Stimulated activated naive CD8-positive, alpha-beta T cell treated with anti-CD3 and anti-CD28 coated beads, Interleukin-15, Interleukin-2, amounts not matched to agents 100 U/mL and 50 U/mL, for 24 hours (primary cell): ENCODE data around the gene NECTIN1.

ENCODE experiments used
- ATAC-seq: fragments of 150-1000 bp; cut with Tn5 transposase; one replicate; pipeline ENCODE4 v1.10.0; 2021
- DNase-seq: peaks from one replicate; pipeline ENCODE4 v3.0.0; 2021

NECTIN1 gene

DNA sequence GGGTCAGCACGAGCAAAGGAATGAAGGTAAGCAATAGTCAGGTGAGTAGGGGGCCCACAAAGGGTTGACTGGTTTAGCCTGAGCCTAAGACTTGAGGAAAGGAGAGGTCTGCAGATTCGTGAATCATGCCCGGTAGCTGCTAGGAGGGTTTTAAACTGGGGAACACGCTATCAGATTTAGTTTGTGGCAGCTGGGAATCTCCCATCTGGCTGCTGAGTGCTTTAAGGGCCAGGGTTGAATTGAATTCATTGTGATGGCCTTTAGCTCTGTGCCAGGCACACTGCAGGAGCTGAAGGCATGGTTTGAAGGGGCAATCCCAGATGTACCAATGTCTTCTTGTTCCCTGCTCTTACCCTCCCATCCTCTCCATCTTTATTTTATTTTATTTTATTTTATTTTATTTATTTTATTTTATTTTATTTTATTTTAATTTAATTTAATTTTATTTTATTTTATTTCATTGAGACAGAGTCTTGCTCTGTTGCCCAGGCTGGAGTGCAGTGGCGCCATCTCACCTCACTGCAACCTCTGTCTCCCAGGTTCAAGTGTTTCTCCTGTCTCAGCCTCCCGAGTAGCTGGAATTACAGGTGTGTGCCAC is 1.9 kb upstream of the NECTIN1 start:
- no peak for ATAC-seq
- no peak for DNase-seq

DNA sequence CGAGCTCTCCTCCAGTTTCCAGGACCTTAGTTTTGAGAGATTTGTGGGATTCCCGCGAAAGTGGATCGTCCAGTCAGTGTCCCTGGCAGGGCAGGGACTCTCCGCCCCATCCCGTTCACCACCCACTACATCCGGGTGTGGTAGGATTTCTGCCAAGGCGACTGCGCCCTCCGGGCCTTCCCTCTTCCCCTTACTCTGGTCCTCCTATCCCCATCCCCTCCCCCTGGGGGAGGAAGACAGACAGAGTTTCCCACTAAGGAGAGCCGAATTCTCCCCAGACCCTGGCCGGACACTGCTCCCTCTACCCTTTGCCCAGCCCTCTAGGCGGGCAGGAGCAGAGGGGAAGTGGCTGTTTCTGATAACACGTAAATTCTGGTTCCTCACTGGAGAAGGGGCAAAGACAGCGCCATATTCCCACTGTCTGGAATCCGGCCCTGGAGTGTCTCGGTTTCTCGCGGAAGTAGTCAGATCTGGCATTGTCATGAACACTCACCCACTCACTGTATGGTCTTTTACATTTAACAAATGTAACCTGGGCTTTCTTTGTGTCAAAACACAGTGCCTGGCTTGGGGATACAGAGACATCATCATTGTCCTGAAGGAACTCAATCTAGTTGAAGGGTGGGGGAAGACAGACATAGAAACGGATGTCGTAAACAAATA is 1.1 kb upstream of the NECTIN1 start:
- ATAC-seq: no peak
- peak; percentile 13 for DNase-seq

DNA sequence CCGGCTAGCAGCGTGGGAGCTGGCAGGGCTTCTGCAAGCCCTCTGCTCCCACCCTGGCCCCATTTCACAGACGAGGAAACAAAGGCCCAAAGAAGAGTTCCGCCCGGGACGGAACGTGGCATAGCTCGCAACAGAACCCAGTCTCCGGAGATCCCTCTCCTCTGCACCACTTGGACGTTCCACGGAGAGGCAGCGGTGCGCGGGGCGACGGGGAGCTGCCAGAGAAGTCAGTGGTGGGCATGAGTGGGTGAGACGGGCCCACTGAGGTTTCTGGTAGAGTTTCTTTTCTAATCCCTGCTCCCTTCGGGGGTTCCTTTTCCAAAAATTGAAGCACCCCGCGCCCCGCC is 554 bp upstream of the NECTIN1 start:
- ATAC-seq (peak; percentile 12), DNase-seq (no peak)

DNA sequence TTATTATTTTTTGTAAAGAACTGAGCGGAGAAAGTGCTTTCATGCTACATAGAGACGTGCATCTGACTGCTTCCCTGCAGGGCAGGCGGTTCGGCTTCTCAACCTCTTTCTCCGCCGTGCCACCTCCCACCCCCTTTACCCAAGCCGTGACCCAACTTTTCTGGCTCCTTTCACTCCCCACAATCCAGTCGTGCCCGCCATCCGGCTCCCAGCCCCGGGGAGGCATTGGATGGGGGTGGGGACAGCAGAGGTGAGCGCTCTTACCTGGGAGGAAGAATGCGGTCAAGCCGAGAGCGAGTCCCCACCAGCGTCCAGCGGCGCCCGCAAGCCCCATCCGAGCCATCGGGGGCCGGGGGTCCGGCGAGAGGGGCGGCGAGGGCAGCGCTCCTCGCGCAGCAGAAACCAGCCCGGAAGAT is 781 bp downstream of the NECTIN1 start:
- peak; percentile 14 for DNase-seq
- ATAC-seq: no peak

DNA sequence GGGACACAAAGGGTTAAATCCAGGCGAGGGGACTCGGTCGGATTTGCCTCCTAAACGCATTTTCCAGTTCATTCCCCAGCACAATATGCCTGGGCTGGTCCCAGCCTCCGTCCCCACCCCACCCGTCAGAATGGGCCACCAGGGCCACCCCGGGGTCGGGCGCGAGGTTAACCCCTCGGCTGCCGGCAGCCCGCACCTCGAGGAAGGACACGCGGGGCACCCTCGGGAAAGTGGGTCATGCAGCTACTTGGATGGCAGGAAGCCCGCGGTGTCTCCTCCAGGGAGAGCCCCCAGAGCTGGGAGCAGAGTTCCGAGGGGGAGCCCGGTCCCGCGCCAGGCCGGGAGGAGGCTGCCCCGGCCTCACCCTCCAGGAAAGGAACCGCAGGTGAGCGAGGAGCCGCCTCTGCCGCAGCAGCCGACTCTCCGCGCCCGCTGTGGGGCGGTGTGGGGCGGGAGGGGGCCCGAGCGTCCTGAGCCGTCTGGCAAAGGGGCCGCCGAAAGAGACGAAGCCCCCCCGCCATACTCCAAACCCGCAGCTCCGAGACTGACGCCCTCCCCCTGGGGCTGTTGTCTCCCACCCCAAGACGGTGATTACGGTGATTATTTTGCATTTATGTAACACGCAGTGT is 1.4 kb downstream of the NECTIN1 start:
- no peak for ATAC-seq
- DNase-seq: peak; percentile 17

DNA sequence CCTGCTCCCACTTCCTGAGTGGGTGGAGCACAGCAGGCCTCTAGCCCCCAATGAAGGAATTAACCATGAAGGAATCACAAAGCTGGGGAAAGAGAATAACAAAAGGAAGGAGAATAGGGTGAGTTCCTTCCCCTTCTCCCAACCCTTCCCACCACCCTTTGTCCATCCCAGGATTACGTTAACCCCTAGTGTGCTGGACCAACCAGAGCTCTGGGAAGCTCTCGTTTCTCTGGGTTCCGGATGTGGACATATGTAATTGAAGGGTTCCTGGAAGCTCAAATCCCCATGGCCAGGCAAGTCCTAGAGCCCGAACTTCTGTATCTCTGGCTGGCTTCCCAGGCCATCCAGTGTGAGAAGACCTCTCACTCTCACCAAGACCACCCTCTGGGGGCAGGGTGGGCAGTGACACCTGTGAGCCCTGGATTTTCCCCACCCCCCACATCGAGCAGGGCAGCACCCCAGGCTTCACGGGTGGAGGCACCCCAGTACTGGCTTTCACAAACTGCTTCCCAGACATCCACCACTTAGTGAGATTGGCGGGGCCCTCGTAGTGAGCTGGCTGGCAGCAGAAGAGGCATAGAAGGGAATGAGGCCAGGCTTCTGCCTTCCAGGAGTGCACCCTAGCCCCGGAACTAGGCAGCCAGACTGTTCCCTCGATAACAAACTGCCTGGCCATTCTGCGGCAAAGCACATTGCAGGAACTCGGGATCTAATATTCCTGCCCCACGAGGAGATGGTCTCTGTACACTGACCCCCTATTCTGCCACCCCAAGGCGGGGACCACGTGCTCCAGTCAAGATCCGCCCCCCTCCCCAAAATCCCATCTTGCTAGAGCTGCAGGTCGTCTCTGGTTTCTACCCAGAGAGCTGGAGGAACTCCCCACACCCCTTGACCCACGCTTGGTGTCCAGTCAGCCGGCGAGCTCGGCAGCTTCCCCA is 2.1 kb downstream of the NECTIN1 start:
- no peak for DNase-seq
- no peak for ATAC-seq

DNA sequence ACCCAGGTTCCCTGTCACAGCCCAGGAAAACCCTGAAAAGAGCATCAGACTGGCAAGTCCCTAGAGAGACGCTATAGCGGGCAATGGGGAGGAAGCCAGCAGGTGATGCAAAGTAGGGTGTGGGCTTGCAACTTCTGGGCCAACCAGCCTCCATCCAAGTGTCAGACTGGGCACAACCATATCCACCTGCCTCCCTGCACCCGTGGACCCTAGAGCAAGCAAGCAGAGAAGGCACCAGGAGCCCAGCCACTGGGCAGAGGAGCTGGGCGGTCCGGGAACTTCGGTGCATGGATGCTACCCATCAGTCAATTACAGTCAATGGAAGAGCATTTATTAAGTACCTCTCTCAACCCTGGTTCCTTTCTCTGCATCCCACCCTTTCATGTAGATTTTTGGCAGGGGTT is 2.8 kb downstream of the NECTIN1 start:
- no peak for ATAC-seq
- DNase-seq: no peak

DNA sequence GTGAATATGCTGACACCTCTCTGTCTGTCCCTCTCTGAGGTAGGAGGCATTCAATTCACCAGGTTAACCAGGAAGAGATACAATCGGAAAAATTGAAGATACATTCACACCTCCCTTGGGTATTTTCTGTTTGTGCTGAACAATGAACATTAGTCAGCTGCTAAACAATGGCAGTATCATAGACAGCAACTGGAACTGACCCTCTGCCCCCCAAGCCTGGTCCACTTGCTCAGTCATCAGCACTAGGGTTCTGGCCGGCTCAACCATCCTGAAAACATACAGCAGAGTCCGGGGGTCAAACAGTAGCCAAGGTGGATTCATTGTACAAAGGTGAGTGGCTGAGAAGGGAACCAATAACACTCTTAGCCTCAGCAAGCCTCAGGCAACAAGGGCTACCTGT is 4.0 kb downstream of the NECTIN1 start:
- DNase-seq (no peak), ATAC-seq (no peak)

DNA sequence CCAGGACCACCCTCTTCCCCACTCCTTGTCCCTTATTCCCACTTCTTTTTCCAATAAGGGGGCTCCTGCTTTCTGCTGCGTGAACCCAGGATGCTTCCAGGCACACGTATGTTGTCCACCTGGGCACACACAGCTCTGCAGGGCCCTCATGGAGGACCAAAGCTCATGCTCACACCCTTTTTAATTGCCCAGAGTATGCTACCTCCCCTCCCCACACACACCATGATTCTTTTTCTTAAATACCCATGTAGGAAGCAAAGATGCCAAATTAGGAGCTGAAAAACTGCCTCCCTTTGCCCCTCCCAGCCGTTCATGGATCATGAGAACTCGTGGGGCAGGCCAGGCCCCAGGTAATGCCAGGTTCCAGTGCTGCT is 5.1 kb downstream of the NECTIN1 start:
- no peak for ATAC-seq
- no peak for DNase-seq

DNA sequence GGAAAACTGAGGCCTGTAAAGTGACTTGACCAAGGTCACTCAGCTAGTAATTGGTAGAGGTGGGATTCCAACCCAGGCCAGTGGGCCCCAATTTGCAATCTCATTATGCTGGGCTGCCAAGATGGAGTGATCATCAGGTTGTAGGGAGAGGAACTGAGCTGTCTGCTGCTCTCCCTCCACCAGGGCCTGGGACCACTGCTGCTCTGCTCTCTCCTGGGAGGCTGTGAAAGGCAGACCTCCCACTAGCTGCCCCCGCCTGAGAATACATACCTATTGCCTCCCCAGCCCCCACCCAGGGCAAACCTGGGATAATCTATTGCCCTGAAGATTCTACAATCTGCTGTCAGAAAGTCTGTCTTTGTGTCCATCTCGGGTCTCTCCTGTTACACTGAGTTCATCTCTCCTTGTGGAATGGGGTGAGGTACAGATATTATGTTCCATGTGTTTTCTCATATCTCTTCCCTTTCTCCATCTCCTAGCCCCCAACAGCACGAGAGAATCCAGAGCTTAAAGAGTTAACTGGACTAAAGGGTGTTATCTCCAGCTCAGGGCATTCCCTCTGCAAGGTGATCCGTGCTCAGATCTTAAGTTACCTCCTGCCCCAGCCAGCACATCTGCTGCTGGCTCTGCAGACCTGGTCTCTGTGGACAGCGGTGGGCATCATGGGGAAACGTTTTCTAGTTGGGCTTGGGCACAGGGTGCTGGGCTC is 5.6 kb downstream of the NECTIN1 start:
- no peak for DNase-seq
- ATAC-seq: no peak

DNA sequence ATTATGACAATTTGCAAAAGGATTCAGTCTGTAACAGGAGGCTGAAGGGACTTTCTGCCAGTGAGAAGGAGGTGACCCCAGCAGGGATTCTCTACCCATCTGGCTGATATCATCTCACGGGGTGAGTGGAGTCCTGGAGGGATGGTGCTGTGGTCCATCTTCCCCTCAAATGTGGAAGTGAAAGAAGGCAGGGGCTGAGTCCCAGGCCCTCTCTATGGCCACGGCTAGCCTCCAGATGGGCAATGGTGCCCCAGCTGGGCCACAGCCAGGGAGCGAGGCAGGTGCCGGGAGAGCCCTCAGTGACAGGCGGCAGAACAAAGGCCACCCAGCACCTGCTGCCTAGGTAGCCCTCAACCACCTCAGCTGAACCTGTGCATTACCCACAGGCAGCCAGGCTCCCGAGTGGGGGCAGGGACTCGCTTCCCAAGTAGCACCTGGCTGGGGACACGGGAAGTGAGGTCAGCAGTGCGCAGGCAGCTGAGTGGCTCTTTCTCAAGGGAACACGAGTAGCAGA is 6.7 kb downstream of the NECTIN1 start:
- DNase-seq (no peak), ATAC-seq (no peak)

DNA sequence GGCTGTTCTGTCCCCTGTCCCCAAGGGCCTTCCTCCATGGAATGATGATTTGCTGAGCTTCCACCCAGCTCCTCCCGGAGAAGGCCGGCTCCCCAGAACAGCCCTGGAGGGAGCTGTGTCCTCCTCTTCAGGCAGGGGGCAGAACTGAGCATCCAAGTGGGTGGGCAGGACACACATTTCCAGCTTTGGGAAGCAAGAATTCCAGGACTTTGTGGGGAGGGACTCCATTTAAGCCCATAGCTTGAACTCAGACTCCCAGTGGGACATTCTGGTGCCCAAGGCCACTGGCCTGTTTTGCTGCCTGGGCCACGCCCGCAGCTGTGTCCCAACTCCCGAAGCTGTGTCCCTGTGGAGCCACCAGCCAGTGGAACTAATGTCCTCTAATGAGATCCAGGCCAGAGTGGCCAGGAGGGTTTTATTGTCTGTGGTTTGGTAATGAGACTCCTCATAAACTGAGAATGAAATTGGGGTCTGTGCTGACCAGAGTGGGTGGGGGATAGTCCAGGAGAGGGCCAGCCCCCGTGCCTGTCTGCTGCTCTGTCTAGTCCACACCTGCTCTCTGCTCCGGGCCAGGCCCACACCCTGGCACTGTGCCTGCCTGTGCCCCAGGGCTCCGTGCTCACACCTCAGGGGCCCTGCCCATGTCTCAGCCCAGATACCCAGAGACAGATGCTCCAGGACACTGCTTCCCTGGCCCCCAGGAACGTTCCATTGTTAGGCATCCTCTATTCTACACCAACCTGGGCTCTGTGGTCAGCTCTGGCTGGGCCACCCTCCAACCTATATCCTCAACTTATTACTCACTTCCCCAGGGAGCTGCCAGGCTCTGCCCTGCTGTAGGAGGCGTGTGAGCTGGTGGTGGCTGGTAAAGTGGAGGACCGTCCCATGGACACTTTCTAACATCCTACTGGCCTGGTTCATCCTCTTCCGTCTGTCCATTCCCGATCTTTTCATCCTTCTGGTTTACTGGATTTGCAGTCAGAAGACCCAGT is 7.6 kb downstream of the NECTIN1 start:
- ATAC-seq (no peak), DNase-seq (no peak)

DNA sequence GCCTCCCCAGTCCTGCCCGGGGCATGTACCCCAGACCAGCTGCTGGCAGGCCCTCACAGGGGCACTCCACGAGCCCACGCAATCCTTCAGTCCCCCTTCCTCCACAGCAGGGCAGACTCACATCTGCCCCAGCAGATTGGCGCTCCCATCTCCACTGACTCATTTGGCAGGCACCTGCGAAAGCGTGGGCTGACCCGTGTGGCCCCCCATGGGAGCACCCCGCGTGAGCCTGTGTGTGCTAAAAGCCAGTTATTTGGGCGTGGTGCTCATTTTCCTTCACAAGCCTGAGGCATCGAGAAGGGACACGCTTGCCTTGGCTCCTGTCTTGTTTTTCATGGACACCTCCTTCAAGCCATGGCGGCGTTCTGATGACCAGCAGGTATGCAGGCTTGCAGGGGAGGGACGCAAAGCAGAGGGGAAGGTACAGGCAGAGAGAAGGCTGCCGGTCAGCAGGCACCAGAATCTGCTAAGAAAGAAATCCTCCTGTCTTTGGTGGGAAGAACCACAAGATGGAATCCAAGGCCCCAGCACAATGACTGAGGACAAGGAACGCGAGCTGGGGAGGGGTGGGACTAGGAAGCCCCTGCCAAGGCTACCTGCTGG is 8.6 kb downstream of the NECTIN1 start:
- no peak for DNase-seq
- no peak for ATAC-seq

DNA sequence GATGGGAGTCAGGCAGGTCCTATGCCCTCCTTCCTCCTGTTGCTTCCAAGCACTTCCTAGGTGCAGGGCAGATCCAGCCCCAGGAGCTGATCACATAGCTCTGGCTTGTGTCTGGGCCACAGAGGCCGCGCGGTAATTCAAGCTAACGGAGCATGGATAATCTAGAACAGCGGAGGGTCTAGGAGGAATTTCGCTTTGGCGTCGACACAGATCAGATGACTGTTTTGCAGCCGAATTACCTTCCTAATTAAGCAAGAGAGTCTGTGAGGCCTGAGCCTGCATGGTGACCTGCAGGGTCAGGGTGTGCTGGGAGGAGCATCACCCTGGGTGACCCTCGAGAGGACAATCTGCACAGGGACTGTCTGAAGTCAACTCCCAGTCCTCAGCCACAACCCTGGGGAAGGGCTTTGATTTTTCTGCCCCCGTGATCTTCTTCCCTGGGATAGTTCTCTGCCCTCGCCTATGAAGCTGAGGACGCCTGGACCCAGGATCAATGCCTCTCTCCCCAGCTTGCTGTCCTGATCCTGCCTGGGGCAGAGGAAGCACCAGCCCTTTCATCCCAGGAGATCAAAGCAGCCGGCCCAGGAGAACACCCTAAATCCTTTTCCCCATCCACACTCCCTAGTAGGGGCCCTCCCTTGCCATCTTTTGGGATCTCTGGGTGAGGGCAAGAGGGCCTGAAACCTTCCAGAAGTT is 11.0 kb downstream of the NECTIN1 start:
- DNase-seq (no peak), ATAC-seq (no peak)

DNA sequence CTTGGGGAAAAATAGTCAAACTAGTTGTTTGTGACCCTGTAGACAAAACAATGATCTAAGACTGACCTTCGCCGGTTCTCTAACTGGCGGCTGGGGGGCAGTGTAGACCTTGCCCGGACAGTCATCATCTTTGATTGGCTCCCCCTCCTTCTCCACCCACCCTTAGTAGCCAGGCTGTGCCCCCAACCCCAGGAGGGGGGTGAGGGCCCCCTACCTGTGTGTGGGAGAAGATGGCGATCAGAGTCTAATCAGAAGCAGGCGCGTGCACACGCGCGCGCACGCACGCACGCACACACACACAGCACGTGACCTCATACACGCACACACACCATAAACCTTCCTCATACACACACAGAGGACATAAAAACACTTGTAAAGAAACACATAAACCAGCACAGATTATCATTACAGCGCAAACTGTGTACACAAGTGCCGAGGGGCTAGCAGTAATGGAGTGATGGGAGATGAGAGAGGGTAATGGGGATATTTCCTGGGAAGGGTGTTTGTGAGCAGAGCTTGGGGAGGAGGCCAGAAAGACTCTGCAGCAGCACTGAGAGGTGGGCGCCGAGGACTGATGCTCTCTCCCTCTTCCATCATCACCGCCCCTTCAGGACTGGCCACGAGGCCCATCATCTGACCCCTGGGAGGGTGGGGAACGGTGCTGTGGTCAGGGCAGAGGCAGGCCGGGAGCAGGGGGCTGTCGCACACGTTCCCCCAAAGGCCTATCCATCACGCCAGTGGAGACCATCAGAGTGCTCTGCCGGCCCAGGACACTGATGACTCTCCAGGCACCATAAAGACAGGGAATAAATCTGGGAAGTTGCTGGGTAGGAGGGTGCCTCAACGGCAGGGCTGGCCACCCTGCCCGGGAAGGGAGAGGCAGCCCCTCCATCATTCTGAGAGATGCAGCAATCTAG is 12.2 kb downstream of the NECTIN1 start:
- DNase-seq (no peak), ATAC-seq (no peak)

DNA sequence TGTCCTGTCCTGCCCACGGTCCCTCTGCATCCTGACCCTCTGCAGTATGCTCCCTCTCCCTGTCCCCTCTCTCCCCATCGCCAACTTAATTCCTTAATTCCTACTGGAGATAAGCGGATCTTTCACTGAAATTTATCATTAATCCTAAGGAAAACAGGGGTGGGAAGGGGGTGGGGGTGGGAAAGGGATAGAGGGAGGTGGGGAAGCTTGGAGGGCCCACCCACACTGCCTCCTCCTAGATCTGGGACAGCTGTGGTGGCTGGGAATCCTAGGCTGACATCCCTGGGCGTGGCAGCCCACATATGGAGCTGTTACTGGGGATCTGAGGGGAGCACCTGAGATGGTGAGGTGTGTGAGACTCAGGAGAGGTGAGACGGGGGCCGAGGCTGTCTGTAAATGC is 14.4 kb downstream of the NECTIN1 start:
- DNase-seq: no peak
- no peak for ATAC-seq

DNA sequence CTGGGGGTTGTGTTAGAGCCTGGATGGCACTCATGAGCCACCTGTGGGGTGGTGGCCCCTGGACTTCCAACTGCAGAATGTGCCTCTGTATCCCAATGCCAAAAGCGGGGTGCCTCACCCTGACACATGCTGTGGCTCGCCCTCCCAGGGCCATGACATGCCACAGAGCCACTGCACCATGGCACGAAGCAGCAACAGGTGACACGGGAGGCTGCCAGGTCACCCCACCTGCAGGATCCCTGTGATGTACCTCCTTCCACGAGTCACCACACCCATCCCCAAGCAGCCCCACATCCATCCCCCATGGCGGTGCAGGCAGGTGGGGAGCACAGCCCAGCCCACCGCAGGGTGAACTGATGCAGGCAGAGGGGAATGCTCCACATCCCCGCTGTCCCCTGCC is 14.8 kb downstream of the NECTIN1 start:
- ATAC-seq (no peak), DNase-seq (no peak)

DNA sequence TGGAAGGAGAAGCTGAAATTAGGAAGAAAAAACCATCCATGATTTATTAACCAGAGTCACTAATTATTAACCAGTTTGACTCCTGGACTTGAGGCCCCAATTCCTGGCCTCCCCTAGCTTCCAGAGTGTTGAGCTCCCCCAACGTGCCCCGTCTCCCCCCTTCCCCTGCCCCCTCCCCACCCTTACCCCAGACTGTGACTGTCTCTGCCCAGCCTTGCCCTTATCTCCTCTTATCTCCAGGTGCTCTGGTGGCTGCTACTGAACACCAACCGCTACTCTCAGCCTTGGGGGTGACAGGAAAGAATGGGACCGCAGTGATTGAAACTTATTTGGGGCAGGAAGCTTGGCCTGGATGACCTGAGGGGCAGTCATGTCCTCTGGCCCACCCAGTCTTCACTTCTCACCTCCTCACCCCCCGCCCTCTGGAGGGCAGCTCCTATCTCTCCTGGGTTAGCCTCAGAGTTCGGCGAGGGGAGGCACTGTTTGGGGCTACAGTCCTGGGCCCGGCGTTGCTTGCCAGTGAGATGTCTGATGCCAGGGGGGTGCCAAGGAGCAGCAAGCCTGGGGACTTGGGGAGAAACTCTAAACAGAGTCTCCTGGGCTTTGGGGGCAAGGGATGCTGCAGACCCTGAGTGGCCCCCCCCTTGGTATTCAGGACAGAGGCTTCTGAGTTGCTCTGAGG is 15.5 kb downstream of the NECTIN1 start:
- DNase-seq (no peak), ATAC-seq (no peak)
